ENCODE results near the gene RAD51AP1. TPM values are rescaled to one million over a fixed set of nuclear protein-coding genes. Genes with fewer than 3 reads are reported as not detected.
"Not testable (repeated sequence)": the region's sequence is repeated elsewhere in the genome, so short reads cannot be mapped to it uniquely, and the experiment has no call there.

RAD51AP1 gene
- total RNA-seq, 1 donor from 2014 or later: 3.7 TPM

- no peak overlapping the region for H3K27ac ChIP-seq
- no peak for ATAC-seq
- H3K4me3 ChIP-seq: no peak overlapping the region
- TF ChIP-seq CTCF (IDR thresholded peaks at IDR 0.05): no peak
- no peaks in the 10 kb centered on the region for H3K9me3 ChIP-seq
- no peaks in the 10 kb centered on the region for H3K4me1 ChIP-seq
- H3K36me3 ChIP-seq: peaks cover 49% of the 10 kb centered on the region
- no peaks in the 10 kb centered on the region for H3K27me3 ChIP-seq (ENCODE audit: low read depth)
- intact Hi-C loops (cut with DNase I): no loop called here
- no peak for DNase-seq
Observed at GRCh38 chr12:4505376-4505986, 33.2 kb upstream of the RAD51AP1 start.

- no peaks in the 10 kb centered on the region for H3K4me1 ChIP-seq
- H3K27ac ChIP-seq: no peak overlapping the region
- DNase-seq (no peak), ATAC-seq (no peak)
- no peaks in the 10 kb centered on the region for H3K27me3 ChIP-seq (ENCODE audit: low read depth)
- no peak overlapping the region for H3K4me3 ChIP-seq
- no peaks in the 10 kb centered on the region for H3K9me3 ChIP-seq
- H3K36me3 ChIP-seq: peaks cover 47% of the 10 kb centered on the region
- no peak for TF ChIP-seq CTCF (IDR thresholded peaks at IDR 0.05)
- intact Hi-C loops (cut with DNase I): no loop called here
Observed at GRCh38 chr12:4506430-4506829, 32.3 kb upstream of the RAD51AP1 start.

GRCh38 chr12:4506870-4507269, 31.8 kb upstream of the RAD51AP1 start:
- Histone ChIP-seq H3K9me3 (no peaks in the 10 kb centered on the region), H3K4me1 (no peaks in the 10 kb centered on the region), H3K27ac (no peak overlapping the region), H3K4me3 (no peak overlapping the region), H3K36me3 (peaks cover 43% of the 10 kb centered on the region), H3K27me3 (ENCODE audit: low read depth) (no peaks in the 10 kb centered on the region)
- DNase-seq (no peak), ATAC-seq (no peak)
- intact Hi-C loops (cut with DNase I): no loop called here
- no peak for TF ChIP-seq CTCF (IDR thresholded peaks at IDR 0.05)

- H3K27ac ChIP-seq, ATAC-seq: not testable (repeated sequence)
Observed at GRCh38 chr12:4508503-4508902, 30.2 kb upstream of the RAD51AP1 start.

GRCh38 chr12:4509269-4509668, 29.4 kb upstream of the RAD51AP1 start:
- intact Hi-C loops (cut with DNase I); DNase-seq: not testable (repeated sequence)

More at GRCh38 chr12:4508503-4508902, 30.2 kb upstream of the RAD51AP1 start:
- H3K9me3 ChIP-seq; intact Hi-C loops (cut with DNase I); DNase-seq; H3K4me1 ChIP-seq; H3K4me3 ChIP-seq; H3K27me3 ChIP-seq (ENCODE audit: low read depth): not testable (repeated sequence)
- peaks cover 28% of the 10 kb centered on the region for H3K36me3 ChIP-seq

GRCh38 chr12:4518106-4518728, 20.5 kb upstream of the RAD51AP1 start:
- no peak overlapping the region for H3K4me3 ChIP-seq
- H3K36me3 ChIP-seq: peaks cover 45% of the 10 kb centered on the region
- H3K27me3 ChIP-seq (ENCODE audit: low read depth): no peaks in the 10 kb centered on the region
- no peaks in the 10 kb centered on the region for H3K9me3 ChIP-seq
- H3K4me1 ChIP-seq: no peaks in the 10 kb centered on the region
- ATAC-seq (no peak), DNase-seq (no peak)
- no peak overlapping the region for H3K27ac ChIP-seq
- TF ChIP-seq CTCF (IDR thresholded peaks at IDR 0.05): no peak
- intact Hi-C loops (cut with DNase I): no loop called here

More at GRCh38 chr12:4509269-4509668, 29.4 kb upstream of the RAD51AP1 start:
- H3K27me3 ChIP-seq (ENCODE audit: low read depth); ATAC-seq; H3K4me3 ChIP-seq; H3K27ac ChIP-seq; H3K4me1 ChIP-seq; H3K9me3 ChIP-seq: not testable (repeated sequence)
- H3K36me3 ChIP-seq: peaks cover 20% of the 10 kb centered on the region

- H3K4me3 ChIP-seq; intact Hi-C loops (cut with DNase I); H3K4me1 ChIP-seq; DNase-seq; H3K27me3 ChIP-seq (ENCODE audit: low read depth); ATAC-seq; H3K27ac ChIP-seq; H3K9me3 ChIP-seq: not testable (repeated sequence)
- peaks cover 57% of the 10 kb centered on the region for H3K36me3 ChIP-seq
Observed at GRCh38 chr12:4523443-4523842, 15.2 kb upstream of the RAD51AP1 start.
